NCI-H69 (cell line): ENCODE measurements around the gene PHAF1.

ENCODE experiments used
- DNase-seq: peaks from one replicate; lab custom pipeline; 2025; lab: John Stamatoyannopoulos, UW

Gene PHAF1

GRCh38 chr16:67196881-67197280 is 87.1 kb downstream of the PHAF1 start:
- DNase-seq: no peak

- DNase-seq: no peak
Measured at GRCh38 chr16:67197704-67198103, 88.0 kb downstream of the PHAF1 start.
